Activated CD8-positive, alpha-beta memory T cell treated with anti-CD3 and anti-CD28 coated beads for 48 hours (primary cell): ENCODE results near the gene PKNOX2.

Source experiments
- DNase-seq, 3 experiments: peaks; one replicate each; pipeline ENCODE4 v3.0.0-alpha.2; 2020; ENCODE audit warnings: low read depth in 2 of 3, low spot score in 2 of 3

Gene PKNOX2

DNA sequence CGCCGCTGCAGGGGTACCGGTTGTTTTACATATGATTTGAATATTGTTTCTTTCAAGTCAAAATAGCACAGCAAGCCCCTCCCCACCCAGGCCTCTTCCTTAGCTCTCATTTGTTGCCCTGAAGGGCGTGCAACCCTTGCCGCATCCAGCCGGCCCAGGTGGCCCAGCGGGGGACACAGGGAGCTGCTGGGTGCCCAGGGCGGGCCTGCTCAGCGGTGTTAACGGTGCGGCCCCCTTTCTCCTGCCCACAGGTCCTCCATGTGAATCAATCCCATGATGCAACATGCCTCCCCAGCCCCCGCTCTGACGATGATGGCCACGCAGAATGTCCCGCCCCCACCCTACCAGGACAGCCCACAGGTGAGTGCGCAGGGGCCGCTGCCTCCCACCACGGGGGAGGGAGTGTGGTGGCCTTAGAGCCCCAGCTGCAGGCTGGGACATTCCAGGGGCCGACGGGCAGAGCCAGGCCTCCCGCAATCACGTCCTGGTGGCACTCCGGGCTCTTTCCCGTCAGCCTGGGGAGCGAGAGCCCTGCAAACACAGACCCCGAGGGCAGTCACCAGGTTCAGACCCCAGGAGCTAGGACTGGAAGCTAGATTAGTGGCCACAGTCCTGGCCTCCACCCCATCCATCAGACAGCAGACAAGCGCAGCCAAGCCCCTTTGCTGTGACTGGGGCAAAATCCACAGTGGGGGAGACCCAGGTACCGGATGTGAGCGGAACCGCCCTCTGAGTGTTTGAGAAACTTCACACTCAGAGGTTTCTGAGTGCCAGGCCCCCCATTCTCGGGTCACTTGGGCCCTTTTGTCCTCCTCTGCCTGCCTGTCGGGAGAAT lies 186.7 kb downstream of the PKNOX2 start:
- DNase-seq = no peak

DNA sequence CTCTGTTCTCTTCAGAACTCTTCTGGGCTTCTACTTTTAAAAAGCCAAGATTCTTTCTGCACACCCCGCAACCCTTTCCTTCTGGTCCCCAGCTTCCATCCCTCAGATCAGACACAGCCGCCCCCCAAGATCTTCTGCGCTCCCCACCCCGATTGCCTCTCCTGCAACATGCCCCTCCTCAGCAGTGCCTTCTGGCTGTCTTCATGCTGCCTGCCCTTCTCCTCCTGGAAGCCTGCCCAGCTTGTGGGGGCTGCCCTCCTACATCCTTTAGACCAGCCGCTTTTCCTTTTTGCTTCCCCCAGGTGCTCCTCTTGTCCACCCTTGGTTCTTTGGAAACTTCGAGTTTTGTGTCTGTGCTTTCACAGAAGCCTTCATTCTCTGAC lies 187.3 kb downstream of the PKNOX2 start:
- DNase-seq = no peak

DNA sequence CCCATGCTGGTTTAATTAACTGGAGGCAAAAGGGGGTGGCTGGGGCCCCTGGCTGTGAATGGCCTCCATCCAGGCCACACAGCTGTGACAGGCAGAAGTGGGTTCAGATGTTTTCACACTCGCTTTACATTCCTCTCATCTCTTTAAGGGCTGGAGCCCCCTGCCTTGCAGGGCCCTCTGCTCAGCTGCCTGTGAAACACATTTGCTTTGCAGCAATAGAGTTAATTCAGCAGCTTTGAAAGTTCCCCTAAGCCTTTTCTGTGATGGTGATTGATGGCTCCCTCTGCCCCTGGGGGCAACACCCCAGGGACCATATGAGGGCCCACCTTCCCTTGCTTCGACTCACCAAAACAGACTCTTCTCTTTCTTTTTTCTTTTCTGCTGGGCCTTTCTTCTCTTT lies 192.2 kb downstream of the PKNOX2 start:
- DNase-seq = no peak

DNA sequence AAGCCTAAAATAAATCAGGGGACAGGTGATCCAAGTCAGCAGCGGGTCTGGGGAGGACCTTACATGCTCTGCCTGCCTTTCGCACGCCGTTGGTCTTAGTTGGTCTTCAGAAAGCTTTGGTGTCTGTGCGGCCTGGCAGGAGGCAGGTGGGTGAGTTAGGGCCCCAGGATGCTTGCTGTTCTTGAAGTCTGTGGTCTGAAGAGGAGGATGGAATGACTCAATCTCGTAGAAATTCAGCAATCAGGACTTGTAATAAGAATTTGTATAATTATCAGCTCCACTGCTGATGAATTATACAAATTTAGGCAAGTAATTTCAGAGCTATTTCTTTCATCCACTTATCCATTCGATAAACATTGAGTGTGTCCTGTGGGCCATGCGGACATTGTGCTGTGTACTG lies 193.0 kb downstream of the PKNOX2 start:
- no peak for DNase-seq

DNA sequence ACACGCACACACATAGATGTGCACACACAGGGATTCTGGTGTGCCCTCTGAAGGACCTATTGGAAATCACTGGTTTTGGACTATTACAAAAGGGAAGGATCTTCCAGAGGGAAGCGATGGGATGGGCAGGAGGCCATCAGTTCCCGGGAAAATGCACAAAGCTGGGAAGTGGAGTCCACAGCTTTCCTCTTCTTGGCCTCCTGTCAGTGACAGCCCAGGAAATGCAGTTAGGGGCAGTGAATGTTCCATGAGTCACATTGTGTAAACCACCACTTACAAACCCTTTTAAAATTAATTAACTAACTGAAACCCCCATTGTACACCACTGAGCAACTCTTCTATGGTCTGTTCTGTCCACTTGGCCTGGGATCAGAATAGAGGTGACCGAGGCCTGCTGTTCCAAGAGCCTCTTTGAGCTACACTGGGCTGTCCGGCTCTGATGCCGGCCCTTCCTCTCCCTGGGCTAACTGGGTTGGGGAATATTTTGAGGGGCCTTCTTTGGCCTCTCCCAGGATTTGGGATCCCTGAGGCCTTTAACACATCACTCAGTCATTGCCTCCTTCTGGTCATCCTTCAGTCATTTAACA lies 193.8 kb downstream of the PKNOX2 start:
- no peak for DNase-seq

DNA sequence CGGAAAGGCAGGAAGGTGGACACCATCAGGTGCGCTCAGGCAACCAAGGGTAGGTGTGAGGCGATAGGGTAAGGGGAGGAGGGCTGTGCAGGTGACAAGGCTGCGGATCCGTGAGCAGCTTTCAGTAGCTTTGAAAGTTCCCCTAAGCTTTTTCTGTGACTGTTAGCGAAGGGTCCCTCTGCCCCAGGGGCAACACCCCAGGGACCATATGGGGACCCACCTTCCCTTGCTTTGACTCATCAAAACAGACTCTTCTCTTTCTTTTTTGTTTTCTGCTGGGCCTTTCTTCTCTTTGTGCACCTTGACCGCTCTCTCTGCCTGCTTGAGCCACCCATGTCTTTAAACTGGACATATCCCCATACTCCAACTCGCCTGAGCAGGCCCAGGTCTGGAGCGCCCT lies 194.6 kb downstream of the PKNOX2 start:
- DNase-seq = no peak

DNA sequence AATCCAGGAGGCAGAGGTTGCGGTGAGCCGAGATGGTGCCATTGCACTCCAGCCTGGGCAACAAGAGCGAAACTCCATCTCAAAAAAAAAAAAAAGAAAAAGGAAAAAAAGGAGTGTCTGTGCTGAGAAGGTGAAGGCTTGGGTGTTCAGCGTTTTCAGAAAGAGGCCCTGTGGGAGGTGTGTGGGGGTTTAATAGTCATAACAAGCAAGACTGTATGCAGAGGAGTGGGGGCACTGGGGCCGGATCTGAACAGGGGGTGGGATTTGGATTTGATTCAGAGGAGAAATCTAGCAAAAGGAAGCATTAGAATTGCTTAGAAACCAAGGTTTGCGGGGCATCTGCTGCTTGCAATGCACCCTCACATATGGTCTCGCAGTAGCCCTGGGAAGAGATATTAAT lies 195.5 kb downstream of the PKNOX2 start:
- DNase-seq = no peak

DNA sequence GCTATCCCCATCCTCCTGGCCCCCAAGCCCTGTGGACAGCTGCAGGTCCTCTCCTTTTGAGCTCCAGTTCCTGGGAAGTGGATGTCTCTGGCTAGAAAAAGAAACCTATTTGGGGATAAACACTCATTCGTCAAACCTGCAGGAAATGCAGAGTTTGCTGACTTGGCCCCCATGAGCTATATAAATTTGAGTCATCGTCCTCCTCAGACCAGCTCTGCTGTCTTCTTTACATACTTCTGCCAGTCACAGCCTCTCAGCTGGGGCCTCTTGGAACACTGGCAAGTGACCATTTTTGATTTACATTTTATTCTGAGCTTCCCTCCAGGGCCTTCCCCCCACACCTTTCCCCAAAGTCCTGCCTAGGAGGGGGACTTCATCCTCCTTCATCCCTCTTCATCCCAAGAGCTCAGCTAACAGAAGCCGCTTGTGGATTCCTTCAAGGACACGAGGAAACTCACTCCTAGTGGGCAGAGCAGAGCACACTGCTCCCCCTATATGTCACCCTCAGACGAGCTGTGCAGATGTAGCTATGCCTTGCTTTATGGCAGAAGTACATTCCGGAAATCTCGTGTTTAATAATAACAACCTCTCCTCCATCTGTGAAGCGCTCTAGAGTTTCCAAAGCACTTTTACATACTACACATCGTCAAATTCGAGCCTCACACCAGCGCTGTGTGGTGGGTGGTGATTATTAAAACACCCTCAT lies 199.7 kb downstream of the PKNOX2 start:
- no peak for DNase-seq

DNA sequence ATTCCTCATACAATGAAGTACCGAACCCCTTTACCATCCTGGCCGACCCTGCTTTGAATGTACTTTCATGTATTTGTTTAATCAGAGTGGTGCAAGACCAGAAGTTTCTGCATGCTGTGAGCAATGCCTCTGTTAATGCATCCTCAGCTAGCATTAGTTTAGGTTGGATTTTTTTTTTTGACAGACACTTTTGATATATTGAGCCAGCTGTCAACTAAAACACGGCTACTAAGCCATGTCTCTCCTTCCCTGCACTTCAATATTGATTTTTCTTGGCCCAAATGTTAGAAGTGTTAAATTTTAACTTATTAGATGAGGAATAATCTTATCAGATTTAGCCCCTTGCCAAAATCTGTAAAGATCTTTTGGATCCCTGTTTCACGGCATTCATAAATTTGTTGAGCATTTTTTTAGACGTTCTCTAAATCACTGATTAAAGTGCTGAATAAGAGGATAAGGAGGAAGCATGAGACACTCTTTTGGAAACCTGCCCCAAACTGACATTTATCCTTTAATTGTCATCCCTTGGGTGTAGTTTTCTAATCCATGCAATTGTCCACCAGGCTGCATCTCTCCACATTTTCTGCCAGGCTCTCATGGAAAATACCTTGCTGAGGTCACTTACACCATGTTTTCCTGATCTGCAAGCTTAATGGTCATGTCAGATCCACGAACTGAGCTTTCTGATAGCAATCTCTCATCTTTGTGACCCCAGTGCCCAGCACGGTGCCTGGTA lies 200.8 kb downstream of the PKNOX2 start:
- DNase-seq = no peak

DNA sequence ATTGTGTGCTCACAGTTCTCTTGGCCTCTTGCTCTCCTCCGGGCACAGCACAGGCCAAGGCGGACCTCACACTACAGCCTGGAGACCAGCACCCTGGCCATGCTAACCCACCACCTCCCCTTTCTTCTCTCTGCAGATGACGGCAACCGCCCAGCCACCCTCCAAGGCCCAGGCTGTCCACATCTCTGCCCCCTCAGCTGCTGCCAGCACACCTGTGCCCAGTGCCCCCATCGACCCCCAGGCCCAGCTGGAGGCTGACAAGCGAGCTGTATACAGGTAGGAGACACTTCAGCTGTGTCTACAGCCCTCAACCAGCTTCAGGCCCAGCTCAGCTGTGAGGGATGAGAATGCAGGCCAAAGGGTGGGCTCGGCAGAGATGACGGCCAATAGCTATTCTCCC lies 203.2 kb downstream of the PKNOX2 start:
- no peak for DNase-seq

DNA sequence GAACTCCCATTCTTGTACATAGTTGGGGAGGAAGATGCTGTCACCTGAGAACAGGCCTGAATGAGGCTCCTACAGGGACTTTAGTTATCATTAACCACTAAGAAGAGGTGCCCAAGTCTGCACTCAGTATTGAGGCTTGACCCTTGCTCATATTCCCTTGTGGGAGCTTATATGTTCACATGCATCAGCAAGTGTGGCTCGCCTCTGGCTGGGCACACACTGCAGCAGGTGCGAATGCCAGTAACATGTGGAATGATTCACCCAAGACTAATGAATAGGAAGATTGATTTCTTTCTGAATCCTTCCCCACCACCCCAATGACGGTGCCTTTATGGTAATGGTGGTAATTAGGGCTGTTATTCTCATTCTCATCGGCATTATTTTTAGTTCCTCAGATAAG lies 204.2 kb downstream of the PKNOX2 start:
- DNase-seq = no peak

DNA sequence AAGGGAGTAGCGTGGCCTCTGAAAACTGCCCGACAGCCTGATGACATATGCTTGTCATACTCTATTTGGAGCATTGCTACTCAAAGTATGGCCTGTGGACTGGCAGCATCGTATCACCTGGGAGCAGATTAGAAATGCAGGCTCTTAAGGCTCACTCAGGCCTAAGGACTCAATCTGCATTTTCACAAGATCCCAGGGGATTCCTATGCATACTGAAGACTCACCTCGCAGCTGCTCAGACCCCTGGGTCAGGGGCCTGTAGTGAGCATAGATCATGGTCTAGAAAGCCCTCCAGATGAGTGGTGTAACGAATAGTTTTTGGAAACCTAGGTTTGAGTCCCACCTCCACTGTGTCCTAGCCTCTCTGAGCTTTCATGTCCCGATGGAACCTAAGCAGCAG lies 205.3 kb downstream of the PKNOX2 start:
- no peak for DNase-seq

DNA sequence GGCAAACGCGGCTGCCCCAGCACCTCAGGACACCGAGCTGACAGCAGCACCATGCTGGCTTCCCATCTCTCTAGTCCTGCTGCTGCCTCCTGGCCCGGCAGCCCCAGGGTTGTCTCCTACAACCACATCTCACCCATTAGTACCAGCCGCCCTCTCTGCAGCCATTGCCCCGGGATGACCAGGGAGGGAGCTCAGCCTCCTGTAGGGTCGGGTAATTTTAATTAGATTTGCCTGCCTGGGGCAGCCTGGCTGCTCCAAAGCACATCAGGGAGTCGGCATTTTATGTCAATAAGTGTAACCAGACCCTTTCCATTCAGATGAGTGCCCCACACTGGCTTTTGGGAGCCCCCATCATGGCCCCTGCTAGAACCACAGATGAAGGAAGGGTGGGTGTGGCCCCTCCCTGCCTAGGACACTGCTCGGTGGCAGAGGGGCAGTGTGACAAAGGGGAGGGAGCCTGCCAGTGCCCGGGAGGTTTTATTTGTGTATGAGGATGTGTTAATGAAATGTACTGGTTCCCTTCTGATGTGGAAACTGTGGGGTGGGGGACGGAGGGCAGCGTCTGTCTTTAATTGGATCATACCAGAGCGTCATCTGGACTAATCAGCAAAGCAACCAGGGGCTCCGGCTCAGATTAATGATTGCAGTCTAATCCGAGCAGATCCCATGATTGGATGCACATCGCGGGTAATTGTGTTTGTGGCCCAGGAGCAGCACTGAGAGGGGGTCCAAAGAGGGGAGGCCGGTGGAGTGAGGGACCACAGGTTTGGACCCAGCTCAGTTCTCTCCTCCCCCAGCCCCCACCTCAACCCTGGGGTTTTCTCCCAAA lies 206.2 kb downstream of the PKNOX2 start:
- no peak for DNase-seq

DNA sequence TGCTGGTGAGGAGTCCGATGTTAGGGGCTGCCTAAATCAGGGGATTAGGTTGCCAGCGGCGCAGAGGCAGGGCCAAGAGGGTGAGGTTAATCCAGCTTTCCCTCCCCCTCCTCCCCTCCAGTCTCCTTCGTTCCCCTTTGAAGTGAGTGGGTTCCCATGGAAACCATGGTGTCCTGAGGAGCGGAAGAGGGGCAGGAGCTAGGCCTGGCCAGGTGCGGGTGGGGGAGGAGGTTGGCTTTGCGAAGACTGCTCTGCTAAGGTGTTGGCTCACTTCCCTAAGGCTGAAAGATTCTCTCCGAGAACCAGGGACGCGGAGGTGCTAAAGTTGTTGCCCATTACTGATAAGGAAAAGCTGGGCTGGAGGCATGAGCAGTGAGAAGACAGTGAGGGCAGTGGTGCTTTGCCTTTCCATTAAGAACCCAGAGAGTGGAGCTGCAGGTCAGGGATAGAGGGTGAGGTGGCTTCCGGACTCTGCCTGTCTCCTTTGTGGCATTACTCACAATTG lies 206.9 kb downstream of the PKNOX2 start:
- no peak for DNase-seq

DNA sequence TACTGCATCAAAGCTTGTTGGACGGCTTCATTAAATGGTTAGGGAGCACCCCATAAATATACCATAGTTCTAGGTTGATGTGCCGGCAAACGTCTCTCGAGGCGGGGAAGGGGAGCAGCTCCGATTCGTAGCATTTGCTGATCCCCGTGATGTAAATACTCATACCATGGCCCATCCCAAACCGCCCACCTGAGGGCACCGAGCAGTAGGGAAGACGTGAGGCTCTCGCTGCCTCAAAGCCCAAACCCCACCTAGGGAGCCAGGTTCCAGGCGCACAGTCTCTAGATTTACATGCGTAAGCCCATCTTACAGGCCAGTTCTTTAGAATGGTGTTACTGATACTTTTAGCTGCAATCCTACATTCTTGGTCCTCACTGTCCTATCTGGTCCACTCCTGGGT lies 207.5 kb downstream of the PKNOX2 start:
- DNase-seq = no peak

DNA sequence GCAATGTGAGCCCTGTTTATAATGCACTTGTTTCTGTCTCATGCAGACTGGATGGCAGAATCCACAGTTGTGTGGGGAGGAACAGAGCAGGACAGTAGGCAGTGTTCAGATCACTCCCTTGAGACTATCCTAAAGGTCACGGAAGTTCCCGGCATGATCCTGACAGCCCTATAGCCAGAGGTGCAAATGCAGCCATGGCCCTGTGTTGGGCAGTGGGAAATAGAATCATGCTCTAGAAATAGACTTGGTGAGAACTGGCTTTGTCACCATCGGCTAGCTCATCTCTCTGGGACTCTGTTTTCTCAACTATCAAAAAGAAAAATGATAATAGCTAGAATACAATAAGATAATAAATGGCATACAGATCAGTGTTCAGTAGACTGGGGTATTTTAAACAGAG lies 208.4 kb downstream of the PKNOX2 start:
- no peak for DNase-seq

DNA sequence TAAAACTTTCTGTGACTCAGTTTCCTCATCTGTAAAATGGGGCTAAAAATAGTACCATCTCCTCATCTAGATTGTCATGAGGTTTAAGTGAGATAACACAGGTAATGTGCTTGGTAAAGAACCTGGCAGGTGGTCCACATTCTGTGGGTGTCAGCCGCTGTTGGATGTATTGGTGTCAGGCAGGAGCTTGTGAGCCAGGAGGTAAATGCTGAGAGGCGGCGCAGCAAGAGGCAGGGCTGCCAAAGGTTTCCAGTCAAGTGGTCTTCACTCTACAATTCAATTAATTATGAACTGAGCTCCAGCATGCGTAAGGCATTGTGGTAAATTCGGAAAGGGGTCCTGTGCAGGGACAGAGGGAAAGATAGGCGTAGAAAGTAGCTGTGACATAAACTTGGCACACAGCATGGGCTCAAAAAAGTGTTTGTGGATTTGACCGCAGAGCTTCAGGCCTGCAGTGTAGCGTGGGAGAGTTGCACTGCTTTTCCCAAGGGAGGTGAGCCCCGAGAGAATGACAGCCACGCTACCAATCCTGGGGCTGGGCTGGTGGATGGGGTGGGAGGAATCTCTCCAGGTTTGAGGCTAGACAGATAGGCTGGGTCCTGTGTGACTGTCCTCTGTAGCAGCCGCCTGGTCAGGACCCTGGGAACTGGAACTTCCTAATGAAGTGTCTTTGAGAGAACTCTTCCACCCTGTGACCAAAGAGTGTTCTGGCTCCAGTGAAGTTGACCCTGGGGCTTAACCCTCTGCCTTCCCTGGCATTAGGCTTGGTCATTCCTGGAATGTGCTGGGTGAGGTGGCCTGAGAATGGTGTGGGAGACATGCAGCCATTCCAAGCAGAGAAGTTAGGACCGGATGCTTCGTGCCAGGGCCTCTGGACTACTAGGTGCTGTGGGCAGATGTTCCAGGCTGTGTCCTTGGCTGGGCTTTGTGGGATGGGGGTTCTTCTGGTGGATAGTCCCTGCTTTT lies 209.2 kb downstream of the PKNOX2 start:
- DNase-seq = no peak

DNA sequence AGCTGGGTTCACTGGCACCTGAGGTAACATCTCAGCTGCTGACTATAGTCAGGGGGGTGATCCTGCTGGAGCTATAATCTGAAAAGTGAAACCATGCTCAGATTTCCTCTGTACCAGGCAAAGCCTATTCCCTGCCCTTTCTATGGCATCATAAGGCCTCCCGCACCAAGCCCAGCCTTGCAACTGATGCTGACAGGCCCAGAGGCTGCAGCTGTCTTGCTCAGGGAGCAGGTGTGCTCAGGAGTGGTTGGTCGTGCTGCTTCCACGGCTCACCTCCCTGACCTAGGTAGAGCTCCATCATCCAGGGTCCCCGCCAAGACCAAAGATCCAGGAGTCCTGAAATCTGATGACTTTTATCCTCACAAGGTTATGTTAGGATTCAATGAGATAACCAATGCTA lies 209.8 kb downstream of the PKNOX2 start:
- no peak for DNase-seq

DNA sequence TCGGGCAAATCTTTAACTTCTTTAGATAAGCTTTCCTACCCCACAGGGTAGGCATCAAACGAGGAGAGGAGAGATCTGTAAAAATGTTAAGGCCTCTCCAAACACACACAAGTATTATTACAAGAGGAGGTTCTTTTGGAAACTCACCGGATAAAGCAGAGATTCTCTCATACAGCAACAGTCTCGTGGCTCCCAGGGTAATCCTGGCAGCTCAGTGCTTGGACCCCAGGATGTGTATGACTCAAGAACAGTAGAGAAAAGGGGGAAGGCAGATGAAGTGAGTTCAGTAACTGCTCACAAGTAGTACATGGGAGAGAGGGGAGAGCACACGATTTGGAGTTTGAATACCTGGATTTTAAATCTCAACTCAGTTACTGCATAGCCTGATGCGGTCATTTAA lies 210.6 kb downstream of the PKNOX2 start:
- DNase-seq = no peak

DNA sequence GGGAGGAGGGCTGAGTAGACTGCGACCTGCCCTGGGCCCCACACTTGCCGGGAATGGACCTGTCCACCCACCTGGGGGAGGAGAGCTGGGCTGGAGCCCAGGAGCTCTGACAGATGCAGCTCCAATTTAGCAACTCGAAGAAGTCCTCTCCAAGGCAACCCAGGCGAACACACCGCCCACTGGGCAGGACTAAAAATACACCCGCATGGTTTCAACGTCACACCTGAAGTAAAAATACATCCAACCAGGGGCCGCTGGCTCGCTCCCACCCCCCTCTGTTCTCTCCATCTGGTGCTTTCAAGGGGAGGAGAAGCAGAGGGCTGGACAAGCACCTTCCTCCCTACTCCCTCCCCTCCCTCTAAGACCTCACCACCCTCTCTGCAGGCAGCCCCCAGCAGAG lies 211.6 kb downstream of the PKNOX2 start:
- no peak for DNase-seq
